ENCODE data around the gene OPALIN. TPM values are rescaled to one million over a fixed set of nuclear protein-coding genes. Genes with fewer than 3 reads are reported as not detected.

Gene OPALIN
- total and polyA plus RNA-seq, 4 donors = not detected

- 51% methylated on average over 5 of the region's 5 CpGs for WGBS
- no peak overlapping the region for H3K4me3 ChIP-seq (ENCODE audit: low read depth in 1 of 3, low read length in 3 of 3)
- no peaks in the 10 kb centered on the region for H3K27me3 ChIP-seq (ENCODE audit: control insufficient read depth in 4 of 4, insufficient read depth in 4 of 4, low read length in 3 of 4)
Measured at GRCh38 chr10:96299383-96299782, 59.4 kb downstream of the OPALIN start.

More at GRCh38 chr10:96299383-96299782, 59.4 kb downstream of the OPALIN start:
- TF ChIP-seq RXRA (IDR thresholded peaks at IDR 0.05) = no peak
- TF ChIP-seq HNF4G (IDR thresholded peaks at IDR 0.05) = no peak
- TF ChIP-seq HNF4A (conservative IDR thresholded peaks at IDR 0.05) = no peak
- no peak for TF ChIP-seq FOXA1 (IDR thresholded peaks at IDR 0.05)
- no peak for TF ChIP-seq TAF1 (conservative IDR thresholded peaks at IDR 0.05)
- TF ChIP-seq MAX (IDR thresholded peaks at IDR 0.05) = no peak
- TF ChIP-seq SP1 (IDR thresholded peaks at IDR 0.05) = no peak
- no peak for TF ChIP-seq FOXA2 (IDR thresholded peaks at IDR 0.05)
- no peak for TF ChIP-seq CTCF (IDR thresholded peaks at IDR 0.05; ENCODE audit: low read depth, low read length, missing input control)
- no peak for TF ChIP-seq GABPA (IDR thresholded peaks at IDR 0.05 in 1 of 2, conservative IDR thresholded peaks at IDR 0.05 in 1 of 2)
- no peak for TF ChIP-seq ZBTB33 (IDR thresholded peaks at IDR 0.05)
- TF ChIP-seq NR2F2 (IDR thresholded peaks at IDR 0.05) = no peak
- TF ChIP-seq REST (IDR thresholded peaks at IDR 0.05) = no peak
- TF ChIP-seq EGR1 (IDR thresholded peaks at IDR 0.05; ENCODE audit: low read depth in 2 of 2) = no peak
- TF ChIP-seq ATF3 (IDR thresholded peaks at IDR 0.05) = no peak
- TF ChIP-seq JUND (IDR thresholded peaks at IDR 0.05) = no peak
- Histone ChIP-seq H3K27ac (ENCODE audit: low read depth in 1 of 2, low read length in 2 of 2) (no peak overlapping the region), H3K36me3 (ENCODE audit: control insufficient read depth in 4 of 4, insufficient read depth in 3 of 4, low read depth in 1 of 4, low read length in 3 of 4) (no peaks in the 10 kb centered on the region), H3K9ac (ENCODE audit: low read depth in 1 of 2, low read length in 2 of 2) (no peak overlapping the region), H3K4me1 (ENCODE audit: control insufficient read depth in 4 of 4, insufficient read depth in 4 of 4, low read length in 3 of 4) (no peaks in the 10 kb centered on the region), H3K9me3 (ENCODE audit: control insufficient read depth in 4 of 4, low read length in 3 of 4) (no peaks in the 10 kb centered on the region)
- no peak for DNase-seq (ENCODE audit: low spot score)
